Measurements from ENCODE around the gene ZBTB22.

DNA sequence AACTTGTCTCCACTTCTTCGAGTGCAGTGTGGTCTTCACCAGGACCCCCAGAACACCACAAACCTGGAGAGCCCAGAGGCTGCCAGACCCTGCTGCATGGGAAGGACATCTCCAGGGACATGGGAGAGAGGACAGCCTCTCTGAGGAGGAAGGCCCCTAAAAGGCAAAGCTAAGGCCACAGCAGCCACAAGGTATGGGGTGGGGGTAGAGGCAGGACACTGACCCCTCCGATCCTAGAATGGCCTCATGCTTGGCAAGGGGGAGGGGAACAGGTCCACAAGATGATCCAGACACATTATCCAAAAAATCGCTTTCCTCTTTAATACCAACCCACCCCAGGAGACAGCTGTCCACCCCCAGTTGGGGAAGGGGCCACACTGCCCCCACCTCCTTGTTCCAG lies 38.7 kb downstream of the ZBTB22 start:
- TF ChIP-seq, protein P1, sequence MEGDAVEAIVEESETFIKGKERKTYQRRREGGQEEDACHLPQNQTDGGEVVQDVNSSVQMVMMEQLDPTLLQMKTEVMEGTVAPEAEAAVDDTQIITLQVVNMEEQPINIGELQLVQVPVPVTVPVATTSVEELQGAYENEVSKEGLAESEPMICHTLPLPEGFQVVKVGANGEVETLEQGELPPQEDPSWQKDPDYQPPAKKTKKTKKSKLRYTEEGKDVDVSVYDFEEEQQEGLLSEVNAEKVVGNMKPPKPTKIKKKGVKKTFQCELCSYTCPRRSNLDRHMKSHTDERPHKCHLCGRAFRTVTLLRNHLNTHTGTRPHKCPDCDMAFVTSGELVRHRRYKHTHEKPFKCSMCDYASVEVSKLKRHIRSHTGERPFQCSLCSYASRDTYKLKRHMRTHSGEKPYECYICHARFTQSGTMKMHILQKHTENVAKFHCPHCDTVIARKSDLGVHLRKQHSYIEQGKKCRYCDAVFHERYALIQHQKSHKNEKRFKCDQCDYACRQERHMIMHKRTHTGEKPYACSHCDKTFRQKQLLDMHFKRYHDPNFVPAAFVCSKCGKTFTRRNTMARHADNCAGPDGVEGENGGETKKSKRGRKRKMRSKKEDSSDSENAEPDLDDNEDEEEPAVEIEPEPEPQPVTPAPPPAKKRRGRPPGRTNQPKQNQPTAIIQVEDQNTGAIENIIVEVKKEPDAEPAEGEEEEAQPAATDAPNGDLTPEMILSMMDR (IDR thresholded peaks at IDR 0.05): no peak
- no peak for TF ChIP-seq POLR2A (IDR thresholded peaks at IDR 0.05)
